Testis (tissue), 3 donors: ENCODE results near the gene DAPP1. TPM values are rescaled to one million over a fixed set of nuclear protein-coding genes. Genes with fewer than 3 reads are reported as not detected.

ENCODE experiments used
- DNase-seq: peaks from one replicate; pipeline ENCODE4 v3.0.0-alpha.2; 2019
- H3K27ac ChIP-seq, 2 donors: fragments of 200-600 bp; sonication (generic); one replicate each; pipeline ENCODE4 v1.5.1; 2019
- H3K27me3 ChIP-seq: fragments of 200-600 bp; sonication (generic); one replicate; pipeline ENCODE4 v1.5.1; 2019
- H3K36me3 ChIP-seq: fragments of 200-600 bp; sonication (generic); one replicate; pipeline ENCODE4 v1.5.1; 2017; ENCODE audit warnings: low read depth; ENCODE audit errors: missing control alignments
- H3K4me1 ChIP-seq: fragments of 200-600 bp; sonication (generic); one replicate; pipeline ENCODE4 v1.5.1; 2019
- H3K4me3 ChIP-seq, 2 donors: fragments of 200-600 bp; sonication (generic); one replicate each; pipeline ENCODE4 v1.5.1; 2017 to 2019
- H3K9me3 ChIP-seq: fragments of 200-600 bp; sonication (generic); one replicate; pipeline ENCODE4 v1.5.1; 2017
- CTCF ChIP-seq, 3 experiments: fragments of 450-650 bp in 2 of 3; fragments of 200-600 bp in 1 of 3; sonication (generic) in 1 of 3; IDR thresholded peaks; one replicate each; pipeline ENCODE4 v1.5.1; 2016 to 2019; ENCODE audit warnings: antibody characterized with exemption in 3 of 3, mild to moderate bottlenecking in 2 of 3, moderate library complexity in 1 of 3
- POLR2A ChIP-seq: fragments of 450-650 bp; IDR thresholded peaks from one replicate; pipeline ENCODE4 v1.6.1; 2017; ENCODE audit warnings: antibody characterized with exemption, mild to moderate bottlenecking, moderate library complexity
- WGBS, 2 donors: methylation state at CpG; one replicate each; pipeline ENCODE4 v1.1.5; 2018; 5-methylcytosine and 5-hydroxymethylcytosine counted together
- intact Hi-C: fragments of 100-400 bp; cut with DNase I; formaldehyde crosslinking; loops from one replicate; pipeline ENCODE4 v1.15.1; 2023; ENCODE audit warnings: low total_unique reads
- polyA plus RNA-seq: library from polyadenylated mRNA; stranded (reverse); fragments of 350-450 nt; fragmentation: Illumina TruSeq; extraction: RNeasy Lipid Tissue Mini Kit (QIAGEN cat#74804); gene quantifications from one replicate; pipeline ENCODE4 v1.2.3, GENCODE V29; 2014; ENCODE audit warnings: low read depth, low replicate concordance; ENCODE audit not compliant: insufficient read depth
- total RNA-seq, 2 donors: library from RNA; depleted of rRNA; stranded (reverse); fragments of >200 nt; gene quantifications; one replicate each; pipeline ENCODE4 v1.2.3, GENCODE V29; 2016

DAPP1 gene
- total and polyA plus RNA-seq, 3 donors from 2014 or later, result 0.50 to 2.4 (median 1.1) TPM

- 91 to 96% methylated on average over 3 of the region's 3 CpGs for WGBS, 2 donors
- TF ChIP-seq POLR2A (no peak), CTCF (IDR thresholded peaks at IDR 0.05) (no peak)
- H3K9me3 ChIP-seq, result no peaks in the 10 kb centered on the region
- H3K27ac ChIP-seq, result no peak overlapping the region
- no peak for DNase-seq
- no peaks in the 10 kb centered on the region for H3K4me1 ChIP-seq
- H3K36me3 ChIP-seq, result no peaks in the 10 kb centered on the region
- H3K27me3 ChIP-seq, result no peaks in the 10 kb centered on the region
- H3K4me3 ChIP-seq, result no peak overlapping the region
- intact Hi-C loops, result no loop called here
Measured at GRCh38 chr4:99824070-99824599, 7.5 kb downstream of the DAPP1 start.

- no peaks in the 10 kb centered on the region for H3K9me3 ChIP-seq
- DNase-seq, result no peak
- H3K36me3 ChIP-seq, result no peaks in the 10 kb centered on the region
- WGBS, 2 donors, result 77 to 86% methylated on average over 3 of the region's 3 CpGs
- TF ChIP-seq POLR2A (no peak), CTCF (IDR thresholded peaks at IDR 0.05) (no peak)
- no peaks in the 10 kb centered on the region for H3K4me1 ChIP-seq
- no peak overlapping the region for H3K4me3 ChIP-seq
- intact Hi-C loops, result no loop called here
- no peaks in the 10 kb centered on the region for H3K27me3 ChIP-seq
- no peak overlapping the region for H3K27ac ChIP-seq
Measured at GRCh38 chr4:99825272-99825671, 8.6 kb downstream of the DAPP1 start.

GRCh38 chr4:99826016-99826415, 9.4 kb downstream of the DAPP1 start:
- Histone ChIP-seq H3K27me3 (no peaks in the 10 kb centered on the region), H3K4me1 (no peaks in the 10 kb centered on the region), H3K4me3 (no peak overlapping the region), H3K36me3 (no peaks in the 10 kb centered on the region), H3K27ac (no peak overlapping the region), H3K9me3 (no peaks in the 10 kb centered on the region)
- intact Hi-C loops, result no loop called here
- no peak for DNase-seq
- 84 to 87% methylated on average over 1 of the region's 1 CpG for WGBS, 2 donors
- no peak for TF ChIP-seq CTCF (IDR thresholded peaks at IDR 0.05)
- TF ChIP-seq POLR2A, result no peak

- no peak overlapping the region for H3K4me3 ChIP-seq
- no peak for DNase-seq
- H3K36me3 ChIP-seq, result no peaks in the 10 kb centered on the region
- no peaks in the 10 kb centered on the region for H3K27me3 ChIP-seq
- H3K27ac ChIP-seq, result peak overlapping the region in 1 of 2 donors; percentile 10
- intact Hi-C loops, result no loop called here
- WGBS, 2 donors, result 86 to 87% methylated on average over 6 of the region's 6 CpGs
- H3K4me1 ChIP-seq, result no peaks in the 10 kb centered on the region
- H3K9me3 ChIP-seq, result no peaks in the 10 kb centered on the region
- no peak for TF ChIP-seq POLR2A
- no peak for TF ChIP-seq CTCF (IDR thresholded peaks at IDR 0.05)
Measured at GRCh38 chr4:99827454-99827853, 10.8 kb downstream of the DAPP1 start.

GRCh38 chr4:99827857-99828256, 11.2 kb downstream of the DAPP1 start:
- WGBS, 2 donors, result 85 to 86% methylated on average over 1 of the region's 1 CpG
- no peaks in the 10 kb centered on the region for H3K36me3 ChIP-seq
- TF ChIP-seq CTCF (IDR thresholded peaks at IDR 0.05) (no peak), POLR2A (no peak)
- no peak for DNase-seq
- no peaks in the 10 kb centered on the region for H3K4me1 ChIP-seq
- no peak overlapping the region for H3K4me3 ChIP-seq
- H3K27ac ChIP-seq, result peak overlapping the region; percentile 10 to 12
- intact Hi-C loops, result no loop called here
- H3K9me3 ChIP-seq, result no peaks in the 10 kb centered on the region
- no peaks in the 10 kb centered on the region for H3K27me3 ChIP-seq
